DLD1 (cell line): ENCODE results near the gene CD4.

ENCODE experiments used
- in situ Hi-C: cut with HindIII; loops from 2 replicates; pipeline ENCODE4 v1.10.0; 2017; ENCODE audit warnings: low sequenced_read_pairs

The CD4 gene

DNA sequence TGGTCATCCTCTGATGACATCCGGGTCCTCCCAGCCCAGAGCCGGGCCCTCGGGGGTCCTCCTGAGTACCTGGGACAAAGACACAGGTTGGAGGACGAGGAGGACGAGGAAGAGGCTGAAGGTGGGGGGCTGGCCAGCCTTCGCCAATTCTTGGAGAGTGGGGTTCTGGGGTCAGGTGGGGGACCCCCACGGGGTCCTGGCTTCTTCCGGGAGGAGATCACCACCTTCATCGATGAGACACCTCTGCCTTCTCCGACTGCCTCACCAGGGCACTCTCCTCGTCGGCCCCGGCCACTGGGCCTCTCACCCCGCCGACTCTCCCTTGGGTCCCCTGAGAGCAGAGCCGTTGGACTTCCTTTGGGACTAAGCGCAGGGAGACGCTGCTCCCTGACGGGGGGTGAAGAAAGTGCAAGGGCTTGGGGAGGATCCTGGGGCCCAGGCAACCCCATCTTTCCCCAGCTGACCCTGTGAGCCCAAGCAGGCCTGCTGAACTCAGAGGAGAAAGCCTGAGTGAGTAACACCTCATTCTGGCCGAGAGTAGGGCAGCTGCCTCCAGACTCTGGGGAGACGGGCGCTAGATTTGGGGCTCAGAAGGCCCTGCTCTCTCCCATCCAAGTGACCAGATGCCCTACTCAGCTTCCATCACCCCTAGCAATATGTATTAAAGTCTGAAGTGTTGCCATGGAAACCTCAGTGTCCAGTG, 37.6 kb downstream of the CD4 start:
- in situ Hi-C loops: no loop called here

DNA sequence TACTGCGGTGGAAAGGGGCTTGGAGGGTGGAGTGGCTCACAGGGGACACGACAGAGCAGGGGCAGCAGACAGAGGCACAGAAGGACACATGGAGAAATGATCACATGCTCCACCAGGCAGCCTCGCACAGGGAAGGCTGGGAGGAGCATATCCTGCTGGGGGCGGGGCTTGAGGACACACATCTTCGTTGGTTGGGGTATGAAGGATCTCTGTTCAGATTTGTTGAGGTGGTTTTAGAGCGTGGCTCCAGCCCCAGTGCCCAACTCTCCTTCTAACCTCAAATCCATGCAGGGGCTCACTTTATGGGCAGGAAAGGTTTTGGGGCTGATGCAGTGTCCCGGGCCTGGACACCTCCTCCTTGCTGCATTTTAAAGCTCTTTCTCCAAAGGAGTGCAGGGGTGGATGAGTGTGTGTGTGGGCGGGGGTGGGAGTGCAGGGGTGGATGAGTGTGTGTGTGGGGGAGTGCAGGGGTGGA, 38.1 kb downstream of the CD4 start:
- in situ Hi-C loops: no loop called here

DNA sequence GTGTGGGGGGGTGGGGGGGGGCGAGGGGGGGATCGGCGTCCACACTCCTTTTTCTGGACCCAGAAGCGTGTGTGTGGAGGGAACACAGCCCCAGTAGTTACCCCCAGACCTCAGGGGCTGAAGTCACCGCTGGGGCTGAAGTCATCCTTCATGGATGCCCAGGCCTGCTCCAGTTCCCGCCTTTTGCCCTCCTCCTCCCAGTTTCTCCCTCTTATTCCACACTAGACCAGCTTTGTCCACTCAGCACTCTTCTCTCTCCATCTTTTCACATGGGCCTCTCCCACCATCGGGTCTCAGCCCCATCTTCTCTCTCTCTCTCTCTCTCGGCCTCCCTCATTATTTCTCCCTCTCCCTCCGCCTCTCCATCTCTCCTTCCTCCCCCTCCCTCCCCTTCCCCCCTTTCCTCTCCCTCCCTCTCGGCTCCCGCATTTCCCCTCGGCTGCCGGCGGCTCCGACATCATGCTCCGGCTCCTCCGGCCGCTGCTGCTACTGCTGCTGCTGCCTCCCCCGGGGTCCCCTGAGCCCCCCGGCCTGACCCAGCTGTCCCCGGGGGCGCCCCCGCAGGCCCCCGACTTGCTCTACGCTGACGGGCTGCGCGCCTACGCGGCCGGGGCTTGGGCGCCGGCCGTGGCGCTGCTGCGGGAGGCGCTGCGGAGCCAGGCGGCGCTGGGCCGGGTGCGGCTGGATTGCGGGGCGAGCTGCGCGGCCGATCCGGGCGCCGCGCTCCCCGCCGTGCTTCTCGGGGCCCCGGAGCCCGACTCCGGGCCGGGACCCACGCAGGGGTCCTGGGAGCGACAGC, 38.9 kb downstream of the CD4 start, which contains the start of gene P3H3:
P3H3 (plus strand) TSS at position 426 of the 799 bp plus-strand sequence; CDS start at position 460, 34 bp downstream.
- in situ Hi-C loops: no loop called here

DNA sequence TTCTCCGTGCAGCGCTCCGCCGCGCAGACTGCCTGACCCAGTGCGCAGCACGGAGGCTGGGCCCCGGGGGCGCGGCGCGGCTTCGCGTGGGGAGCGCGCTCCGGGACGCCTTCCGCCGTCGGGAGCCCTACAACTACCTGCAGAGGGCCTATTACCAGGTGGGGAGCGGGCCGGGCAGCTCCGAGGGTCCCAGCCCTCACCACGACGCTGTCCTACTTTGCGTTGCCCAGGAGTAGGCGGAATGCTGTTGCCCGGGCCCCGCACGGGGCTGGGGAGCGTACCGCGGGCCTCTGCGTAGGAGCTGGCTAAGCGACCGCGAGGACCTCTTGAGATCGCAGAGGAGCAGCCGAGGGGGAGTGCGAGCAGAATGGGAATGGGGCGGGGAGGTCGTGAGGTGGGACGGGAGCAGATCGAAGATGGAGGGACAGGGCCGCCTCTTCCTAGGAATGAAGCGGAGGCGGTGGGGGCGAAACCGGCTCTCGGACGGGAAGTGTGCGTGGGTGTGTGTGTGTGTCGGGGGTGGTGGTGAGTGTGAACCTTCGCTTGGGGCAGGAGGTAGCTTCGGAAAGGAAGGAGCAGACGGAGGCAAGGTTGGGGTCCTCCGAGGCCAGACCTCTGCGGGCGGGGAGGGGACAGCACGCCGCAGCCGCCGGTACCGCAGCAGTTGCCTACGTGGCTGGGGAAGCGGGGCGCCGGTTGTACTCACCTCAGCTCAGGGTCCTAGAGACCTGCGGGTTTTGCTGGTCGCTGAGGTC, 39.6 kb downstream of the CD4 start:
- in situ Hi-C loops: no loop called here

DNA sequence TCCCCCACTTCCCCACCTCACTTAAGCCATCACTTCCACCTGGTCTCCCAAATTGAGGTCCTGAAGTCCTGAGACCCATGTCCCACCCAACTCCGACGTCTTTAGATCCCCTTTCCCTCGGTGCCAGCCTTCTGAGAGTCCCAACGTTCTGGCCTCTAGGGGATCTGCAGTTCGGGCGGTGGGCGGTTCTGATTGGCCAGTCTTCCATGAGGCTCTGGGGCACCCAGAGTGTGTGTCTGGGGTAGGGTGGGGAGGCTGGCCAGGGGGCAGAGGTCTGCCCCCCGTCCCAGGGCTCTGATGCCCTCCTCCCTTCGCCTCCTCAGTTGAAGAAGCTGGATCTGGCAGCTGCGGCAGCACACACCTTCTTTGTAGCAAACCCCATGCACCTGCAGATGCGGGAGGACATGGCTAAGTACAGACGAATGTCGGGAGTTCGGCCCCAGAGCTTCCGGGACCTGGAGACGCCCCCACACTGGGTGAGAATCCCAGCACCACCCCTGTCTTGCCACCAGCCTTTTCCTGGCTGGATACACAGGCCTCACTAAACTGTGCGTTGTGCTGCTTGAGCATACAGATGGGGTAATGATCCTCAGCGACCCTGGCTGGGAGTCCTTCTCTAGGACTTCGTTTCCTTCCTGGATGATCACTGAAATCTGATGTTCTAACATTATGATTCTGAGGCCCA, 40.4 kb downstream of the CD4 start:
- in situ Hi-C loops: no loop called here

DNA sequence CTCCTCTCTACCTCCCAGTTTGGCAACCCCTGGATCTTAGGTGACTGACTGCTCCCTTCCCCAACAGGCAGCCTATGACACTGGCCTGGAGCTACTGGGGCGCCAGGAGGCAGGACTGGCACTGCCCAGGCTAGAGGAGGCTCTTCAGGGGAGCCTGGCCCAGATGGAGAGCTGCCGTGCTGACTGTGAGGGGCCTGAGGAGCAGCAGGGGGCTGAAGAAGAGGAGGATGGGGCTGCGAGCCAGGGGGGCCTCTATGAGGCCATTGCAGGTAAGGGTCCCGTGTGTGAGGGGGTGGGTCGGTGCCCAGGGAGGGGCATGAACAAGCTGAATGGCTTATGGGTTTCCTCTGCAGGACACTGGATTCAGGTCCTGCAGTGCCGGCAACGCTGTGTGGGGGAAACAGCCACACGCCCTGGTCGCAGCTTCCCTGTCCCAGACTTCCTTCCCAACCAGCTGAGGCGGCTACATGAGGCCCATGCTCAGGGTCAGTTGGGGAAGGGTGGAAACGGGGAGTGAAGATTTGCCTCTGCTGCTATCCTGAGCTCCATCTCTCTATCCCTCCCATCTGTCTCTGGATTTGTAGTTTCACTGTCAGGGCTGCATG, 41.1 kb downstream of the CD4 start:
- in situ Hi-C loops: no loop called here

DNA sequence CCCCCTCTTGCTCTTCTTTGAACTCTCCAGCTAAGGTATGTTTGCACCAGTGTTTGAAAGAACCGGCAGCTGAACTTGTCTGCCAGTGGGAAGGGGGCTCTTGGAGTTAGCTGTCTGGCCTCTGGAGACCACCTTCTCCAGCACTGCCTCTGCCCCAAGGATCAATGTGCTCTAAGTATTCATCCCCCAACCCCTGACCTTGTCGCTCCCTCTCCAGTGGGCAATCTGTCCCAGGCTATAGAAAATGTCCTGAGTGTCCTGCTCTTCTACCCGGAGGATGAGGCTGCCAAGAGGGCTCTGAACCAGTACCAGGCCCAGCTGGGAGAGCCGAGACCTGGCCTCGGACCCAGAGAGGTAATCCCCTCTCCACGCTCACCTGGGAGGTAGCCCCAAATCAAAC, 41.7 kb downstream of the CD4 start:
- in situ Hi-C loops: no loop called here

DNA sequence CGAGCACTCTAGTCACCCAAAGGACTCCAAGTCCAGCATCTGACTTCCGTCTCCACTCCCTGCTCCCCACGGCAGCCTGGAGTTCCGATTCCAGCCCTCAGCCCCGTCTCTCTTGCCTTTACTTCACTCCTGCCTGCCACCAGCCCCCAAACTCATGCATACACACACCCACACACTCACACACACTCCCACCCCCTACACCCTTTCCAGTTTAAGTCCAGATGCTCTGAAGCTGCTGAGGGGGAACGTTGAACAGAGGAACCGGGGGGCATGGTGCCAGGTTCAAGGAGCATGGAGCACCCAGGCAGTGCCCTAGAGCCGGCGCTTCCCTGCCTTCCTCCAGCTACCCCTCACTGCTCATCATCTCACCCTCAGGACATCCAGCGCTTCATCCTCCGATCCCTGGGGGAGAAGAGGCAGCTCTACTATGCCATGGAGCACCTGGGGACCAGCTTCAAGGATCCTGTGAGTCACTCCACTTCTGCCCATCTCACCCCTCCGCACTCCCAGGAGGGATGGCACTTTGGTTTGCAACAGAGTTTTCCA, 42.2 kb downstream of the CD4 start:
- in situ Hi-C loops: no loop called here

DNA sequence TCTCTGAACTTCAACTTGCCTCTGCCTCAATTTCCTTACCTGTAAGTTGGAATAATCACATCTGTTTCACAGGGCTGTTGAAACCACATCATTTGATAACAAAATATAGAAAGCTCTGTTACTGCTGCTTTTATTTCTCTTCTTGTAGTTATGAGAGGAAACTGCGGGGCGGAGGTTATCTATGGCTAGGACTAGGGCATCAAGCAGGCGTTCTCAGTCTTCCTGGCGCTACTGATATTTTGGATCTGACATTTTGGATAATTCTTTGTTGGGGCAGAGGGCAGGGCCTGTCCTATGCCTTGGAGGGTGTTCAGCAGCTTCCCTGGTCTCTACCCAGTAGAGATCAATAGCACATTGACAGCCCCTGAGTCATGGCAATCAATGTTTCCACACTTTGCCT, 42.8 kb downstream of the CD4 start:
- in situ Hi-C loops: no loop called here

DNA sequence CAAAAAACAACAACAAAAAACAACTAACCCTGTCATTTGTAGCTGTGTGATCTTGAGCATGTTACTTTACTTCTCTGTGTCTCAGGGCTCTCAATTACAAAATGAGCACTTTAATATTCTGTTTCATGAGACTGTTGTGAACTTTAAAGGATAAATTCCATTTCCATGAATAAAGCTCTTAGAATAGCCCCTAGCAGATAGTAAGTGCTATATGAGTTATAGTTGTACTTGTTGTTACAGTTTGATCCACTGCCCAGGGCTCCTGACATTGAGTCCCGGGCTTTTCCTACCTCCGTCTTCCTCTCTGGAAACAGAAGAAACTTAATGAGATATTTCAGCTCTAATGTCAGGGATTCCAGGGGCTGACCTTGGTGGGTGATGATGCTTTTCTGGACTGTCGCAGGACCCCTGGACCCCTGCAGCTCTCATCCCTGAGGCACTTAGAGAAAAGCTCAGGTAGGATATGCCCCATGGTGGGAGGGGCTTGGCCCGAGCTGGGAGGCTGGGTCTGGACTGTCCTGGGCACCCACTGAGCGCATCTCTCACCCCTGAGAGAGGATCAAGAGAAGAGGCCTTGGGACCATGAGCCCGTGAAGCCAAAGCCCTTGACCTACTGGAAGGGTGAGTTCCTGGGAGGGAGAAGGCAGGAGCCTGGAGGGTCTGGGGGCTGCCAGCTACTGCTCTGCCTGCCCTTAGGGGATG, 44.0 kb downstream of the CD4 start:
- in situ Hi-C loops: no loop called here

DNA sequence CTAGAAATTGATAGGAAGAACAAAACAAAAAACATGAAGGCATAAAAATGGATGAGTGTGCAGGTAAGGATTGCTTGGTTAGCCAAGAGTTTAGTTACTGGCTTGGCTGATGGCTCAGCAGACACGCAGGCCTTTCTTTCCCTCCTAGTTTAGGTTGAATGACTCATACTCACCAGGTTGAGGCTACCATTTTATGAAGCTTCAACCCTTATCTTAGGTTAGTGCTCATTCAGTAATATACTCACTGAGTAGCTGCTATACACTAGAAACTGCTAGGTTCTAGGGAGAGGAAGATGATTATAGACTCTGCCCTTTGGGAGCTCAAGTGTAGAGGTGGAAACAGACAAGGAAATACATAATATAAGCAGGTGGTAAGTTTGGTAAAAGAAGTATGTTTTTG, 44.9 kb downstream of the CD4 start:
- in situ Hi-C loops: no loop called here

DNA sequence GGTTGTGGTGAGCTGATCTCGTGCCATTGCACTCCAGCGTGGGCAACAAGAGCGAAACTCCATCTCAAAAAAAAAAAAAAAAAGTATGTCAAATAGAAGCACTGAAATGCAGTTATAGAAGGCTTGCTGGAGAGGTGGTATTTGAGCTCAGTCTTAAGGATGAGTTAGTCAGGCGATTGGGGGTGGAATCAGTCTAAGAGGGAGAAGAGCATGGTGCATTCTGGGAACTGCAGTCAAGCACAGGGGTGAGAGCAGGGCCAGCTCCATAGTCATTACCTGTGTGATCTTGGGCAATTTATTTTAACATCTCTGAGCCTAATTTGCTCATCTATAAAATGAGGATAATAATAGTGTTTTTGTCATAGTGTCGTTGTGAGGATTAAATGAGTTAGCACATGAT, 45.5 kb downstream of the CD4 start:
- in situ Hi-C loops: no loop called here

DNA sequence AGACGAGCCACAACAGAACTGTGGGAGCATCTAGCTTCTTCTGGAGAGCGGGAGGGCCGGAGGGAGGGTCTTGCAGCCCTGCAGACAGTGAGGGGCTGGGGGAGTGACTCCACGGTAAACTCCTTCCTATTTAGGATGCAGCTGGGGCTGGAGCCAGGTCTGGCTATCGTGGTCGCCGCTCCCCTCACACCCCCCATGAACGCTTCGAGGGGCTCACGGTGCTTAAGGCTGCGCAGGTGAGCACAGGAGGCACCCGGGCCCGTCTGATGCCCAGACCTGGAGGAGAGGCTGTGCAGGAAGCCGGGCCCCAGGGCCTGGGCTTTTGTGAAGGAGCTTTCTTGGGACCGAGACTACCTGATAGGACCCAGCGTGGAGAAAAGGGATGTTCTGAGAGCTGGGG, 47.5 kb downstream of the CD4 start:
- in situ Hi-C loops: no loop called here

DNA sequence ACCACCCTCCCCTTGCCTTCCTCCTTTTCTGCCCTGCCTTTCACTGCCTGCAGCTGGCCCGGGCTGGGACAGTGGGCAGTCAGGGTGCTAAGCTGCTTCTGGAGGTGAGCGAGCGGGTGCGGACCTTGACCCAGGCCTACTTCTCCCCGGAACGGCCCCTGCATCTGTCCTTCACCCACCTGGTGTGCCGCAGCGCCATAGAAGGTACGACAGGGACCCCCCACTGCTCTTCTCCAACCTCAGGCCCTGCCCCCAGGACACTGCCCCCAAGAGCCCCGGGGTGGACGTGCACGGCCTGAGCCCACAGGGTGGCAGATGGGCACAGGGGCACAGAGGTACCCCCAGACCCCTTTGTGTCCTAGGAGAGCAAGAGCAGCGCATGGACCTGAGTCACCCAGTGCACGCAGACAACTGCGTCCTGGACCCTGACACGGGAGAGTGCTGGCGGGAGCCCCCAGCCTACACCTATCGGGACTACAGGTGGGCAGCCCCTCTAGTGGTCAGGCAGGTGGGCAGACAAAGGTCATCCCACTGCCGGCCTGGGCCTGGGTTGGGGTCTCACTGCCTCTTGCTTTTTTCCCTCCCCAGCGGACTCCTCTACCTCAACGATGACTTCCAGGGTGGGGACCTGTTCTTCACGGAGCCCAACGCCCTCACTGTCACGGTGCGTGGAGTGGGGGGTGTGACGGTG, 48.2 kb downstream of the CD4 start:
- in situ Hi-C loops: no loop called here

DNA sequence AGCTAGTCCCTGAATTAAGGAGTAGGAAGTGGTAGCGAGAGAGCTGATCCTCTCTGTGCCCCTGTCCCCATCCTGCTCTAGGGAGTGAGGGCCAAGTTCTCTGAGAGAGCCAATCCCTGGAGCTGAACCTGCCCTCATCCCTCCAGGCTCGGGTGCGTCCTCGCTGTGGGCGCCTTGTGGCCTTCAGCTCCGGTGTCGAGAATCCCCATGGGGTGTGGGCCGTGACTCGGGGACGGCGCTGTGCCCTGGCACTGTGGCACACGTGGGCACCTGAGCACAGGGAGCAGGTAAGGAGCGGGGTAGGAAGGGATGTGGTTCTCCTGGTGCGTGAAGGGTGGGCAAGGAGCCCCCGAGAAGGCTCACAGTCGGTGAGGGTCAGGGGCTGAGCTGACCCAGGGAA, 49.5 kb downstream of the CD4 start:
- in situ Hi-C loops: no loop called here

DNA sequence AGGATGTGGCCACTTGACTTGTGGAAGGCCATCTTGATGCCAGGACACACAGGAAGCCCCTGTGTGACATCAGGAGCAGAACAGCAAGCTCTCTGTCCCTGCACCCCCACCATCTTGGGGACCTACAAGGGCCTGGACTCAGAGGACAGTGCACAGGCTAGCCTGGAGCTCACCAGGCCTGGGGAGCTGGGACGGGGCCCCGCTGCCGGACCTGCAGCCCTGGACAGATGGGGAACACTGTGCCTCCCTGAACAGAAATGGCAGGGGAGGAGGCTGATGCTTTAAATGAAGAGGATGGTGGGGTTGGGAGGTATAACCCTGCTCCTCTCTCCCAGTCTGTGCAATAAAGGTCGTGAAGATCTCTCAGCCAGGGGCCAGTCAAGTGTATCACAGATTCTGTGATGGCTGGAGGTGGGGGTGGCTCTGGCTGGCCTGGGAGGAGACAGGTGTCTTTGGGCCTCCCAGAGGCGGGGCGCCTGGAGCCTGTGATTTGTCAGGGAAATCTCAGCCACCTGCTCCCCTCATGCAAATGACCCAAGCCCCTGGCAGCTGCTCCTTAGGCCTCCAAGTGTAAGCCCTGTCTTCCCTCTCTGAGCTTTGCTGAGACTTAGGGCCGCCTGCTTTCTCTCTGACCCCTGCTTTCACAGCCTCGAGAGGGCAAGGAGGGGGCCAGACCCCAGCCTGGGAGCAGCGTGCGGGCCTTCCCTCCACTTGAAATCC, 50.3 kb downstream of the CD4 start:
- in situ Hi-C loops: no loop called here

DNA sequence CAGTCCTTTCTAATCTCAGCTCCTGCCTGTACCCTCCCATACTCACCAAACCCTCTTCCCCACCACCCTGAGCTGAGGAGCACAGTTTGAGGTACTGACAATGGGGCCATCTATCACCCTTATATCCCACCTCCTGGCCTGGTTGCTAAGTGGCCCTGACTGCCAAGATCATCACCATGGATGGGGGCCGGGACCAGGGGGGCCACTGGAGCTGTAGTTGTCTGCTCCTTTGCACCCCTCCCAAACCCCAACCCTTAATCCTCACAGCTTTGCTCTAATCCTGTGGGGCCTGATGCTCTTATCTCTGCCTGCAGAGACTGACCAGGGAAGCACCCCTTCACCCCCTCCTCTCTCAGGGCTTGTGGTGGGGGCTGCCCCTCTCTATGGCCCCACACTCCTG, 51.0 kb downstream of the CD4 start:
- in situ Hi-C loops: no loop called here

DNA sequence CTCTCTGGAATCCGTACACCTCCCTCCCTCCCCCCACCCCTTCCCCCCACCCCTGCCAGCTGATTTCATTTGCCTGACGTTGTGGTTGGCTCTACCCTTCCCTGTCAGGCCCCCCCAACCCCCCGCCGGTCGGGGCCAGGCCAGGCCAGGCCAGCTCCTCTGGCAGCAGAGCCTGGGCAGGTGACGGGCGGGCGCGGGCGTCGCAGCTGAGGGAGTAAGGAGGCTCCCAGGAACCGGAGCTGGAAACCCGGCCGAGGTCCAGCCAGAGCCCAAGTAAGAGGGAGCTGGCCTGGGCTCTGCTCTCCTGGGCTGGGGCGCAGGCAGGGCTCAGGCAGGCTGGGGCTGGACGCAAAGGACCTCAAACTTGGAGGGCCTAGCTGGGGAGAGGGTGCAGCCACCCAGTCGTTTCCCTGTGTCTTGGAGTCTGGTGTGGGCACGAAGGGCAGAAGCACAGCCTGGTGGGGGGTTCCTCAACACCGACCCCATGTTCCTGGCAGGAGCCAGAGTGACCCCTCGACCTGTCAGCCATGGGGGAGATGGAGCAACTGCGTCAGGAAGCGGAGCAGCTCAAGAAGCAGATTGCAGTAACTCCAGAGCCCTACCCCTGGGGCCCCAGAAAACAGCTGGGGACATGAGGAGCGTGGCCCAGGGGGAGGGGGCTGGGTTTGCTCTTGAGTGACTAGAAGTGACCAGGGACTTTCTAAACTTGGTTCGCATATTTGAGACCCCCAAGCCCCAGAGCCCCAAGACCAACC, 51.6 kb downstream of the CD4 start, which contains the start of gene GNB3:
GNB3 (plus strand) TSS at position 165 of the 755 bp plus-strand sequence; CDS start at position 528, 363 bp downstream.
- in situ Hi-C loops: no loop called here
